ENCODE data around the gene MT4. TPM values are rescaled to one million over a fixed set of nuclear protein-coding genes. Genes with fewer than 3 reads are reported as not detected.
"Not testable (repeated sequence)": the region's sequence is repeated elsewhere in the genome, so short reads cannot be mapped to it uniquely, and the experiment has no call there.

MT4 gene
- polyA plus RNA-seq, 1 donor from 2014 or later, result not detected

DNA sequence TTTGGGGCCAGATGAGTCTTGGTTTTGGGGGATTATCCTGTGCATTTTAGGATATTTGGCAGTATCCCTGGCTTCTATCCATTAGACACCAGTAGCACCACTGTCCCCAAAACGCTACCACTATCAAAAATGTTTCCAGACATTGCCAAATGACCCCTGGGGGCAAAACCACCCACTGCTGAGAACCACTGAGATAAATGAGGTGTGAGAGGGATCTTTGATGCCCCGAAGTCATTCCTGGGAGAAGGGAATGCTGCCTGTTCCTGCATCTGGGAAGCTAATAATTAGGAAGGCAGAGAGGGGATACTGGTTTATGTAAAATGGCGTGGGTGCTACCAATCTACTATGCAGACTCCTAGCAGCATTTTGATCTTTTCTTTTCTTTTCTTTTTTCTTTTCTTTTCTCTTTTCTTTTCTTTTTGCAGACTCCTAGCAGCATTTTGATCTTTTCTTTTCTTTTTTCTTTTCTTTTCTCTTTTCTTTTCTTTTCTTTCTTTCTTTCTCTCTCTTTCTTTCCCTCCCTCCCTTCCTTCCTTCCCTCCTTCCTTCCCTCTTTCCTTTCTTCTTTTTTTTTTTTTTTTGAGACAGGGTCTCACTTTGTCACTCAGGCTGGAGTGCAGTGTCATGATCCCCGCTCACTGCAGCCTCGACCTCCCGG is 15.6 kb downstream of the MT4 start:
- Mint-ChIP-seq H3K27me3 (peaks cover 13% of the 10 kb centered on the region), H3K4me1 (peaks cover 0 to 2% (median 2%) of the 10 kb centered on the region in 3 donors), H3K4me3 (no peak overlapping the region), H3K27ac (no peak overlapping the region), H3K9me3 (peaks cover 0 to 1% (median 0%) of the 10 kb centered on the region in 3 donors), H3K36me3 (peaks cover 1% of the 10 kb centered on the region)

- H3K27me3 Mint-ChIP-seq, result peaks cover 24% of the 10 kb centered on the region
- H3K27ac Mint-ChIP-seq, result peak overlapping the region in 1 of 3 donors; percentile 59
- not testable (repeated sequence) for H3K4me1 Mint-ChIP-seq, H3K36me3 Mint-ChIP-seq, H3K9me3 Mint-ChIP-seq, H3K4me3 Mint-ChIP-seq
Observed at GRCh38 chr16:56582911-56583310, 18.0 kb downstream of the MT4 start.

GRCh38 chr16:56583351-56584168 is 18.7 kb downstream of the MT4 start:
- Mint-ChIP-seq H3K4me1 (no peaks in the 10 kb centered on the region), H3K27ac (no peak overlapping the region), H3K36me3 (peaks cover 1% of the 10 kb centered on the region), H3K4me3 (no peak overlapping the region), H3K9me3 (peaks cover 0 to 1% (median 0%) of the 10 kb centered on the region in 3 donors), H3K27me3 (peaks cover 28% of the 10 kb centered on the region)

GRCh38 chr16:56584276-56584675 is 19.4 kb downstream of the MT4 start:
- peaks cover 0 to 1% (median 0%) of the 10 kb centered on the region in 3 donors for H3K9me3 Mint-ChIP-seq
- H3K36me3 Mint-ChIP-seq, result peaks cover 1% of the 10 kb centered on the region
- H3K27ac Mint-ChIP-seq, result no peak overlapping the region
- H3K4me1 Mint-ChIP-seq, result peaks cover 0 to 4% (median 3%) of the 10 kb centered on the region in 3 donors
- H3K4me3 Mint-ChIP-seq, result no peak overlapping the region
- H3K27me3 Mint-ChIP-seq, result peaks cover 34% of the 10 kb centered on the region

GRCh38 chr16:56588781-56589140 is 23.9 kb downstream of the MT4 start:
- Mint-ChIP-seq H3K36me3 (peaks cover 2% of the 10 kb centered on the region), H3K4me3 (peak overlapping the region in 2 of 4 donors; percentile 75 to 83), H3K27me3 (peaks cover 42% of the 10 kb centered on the region), H3K27ac (no peak overlapping the region), H3K4me1 (peaks cover 0 to 4% (median 3%) of the 10 kb centered on the region in 3 donors), H3K9me3 (no peaks in the 10 kb centered on the region)

DNA sequence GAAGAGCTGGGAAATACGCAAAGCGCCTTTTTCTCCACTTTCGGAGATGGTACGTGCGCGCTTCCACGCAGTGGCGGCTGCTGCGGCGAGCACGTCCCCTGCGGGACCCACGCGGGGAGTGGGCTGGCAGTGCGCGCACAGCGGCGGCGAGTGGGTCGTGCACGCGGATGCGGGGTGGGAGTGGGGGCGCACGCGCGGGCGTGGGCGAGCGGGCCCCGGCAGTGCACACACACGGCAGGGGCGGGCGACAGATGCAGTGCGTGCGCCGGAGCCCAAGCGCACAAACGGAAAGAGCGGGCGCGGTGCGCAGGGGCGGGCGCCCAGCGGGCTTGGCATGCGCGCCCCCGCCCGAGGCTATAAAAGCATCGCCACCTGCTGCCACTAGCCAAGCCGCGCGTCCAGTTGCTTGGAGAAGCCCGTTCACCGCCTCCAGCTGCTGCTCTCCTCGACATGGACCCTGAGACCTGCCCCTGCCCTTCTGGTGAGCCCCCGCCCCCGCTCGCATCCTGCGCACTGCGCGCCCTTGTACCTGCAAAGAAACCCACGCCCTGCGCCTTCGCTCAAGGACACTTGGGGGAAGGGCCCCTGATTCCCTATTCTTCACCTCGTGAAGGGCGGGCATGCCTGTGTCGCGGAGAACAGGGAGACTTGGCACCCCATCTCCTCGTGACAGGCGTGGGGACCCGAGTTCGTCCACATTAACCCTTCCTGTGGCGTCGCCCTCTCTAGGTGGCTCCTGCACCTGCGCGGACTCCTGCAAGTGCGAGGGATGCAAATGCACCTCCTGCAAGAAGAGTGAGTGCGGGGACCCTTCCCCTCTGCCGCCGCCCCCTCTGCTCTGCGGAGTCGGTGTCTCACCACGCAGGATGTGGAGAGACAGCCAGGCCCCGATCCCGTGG is 24.5 kb downstream of the MT4 start, which contains the start of gene MT3:
TSS of gene MT3 (plus strand) at position 388 of the 899 bp plus-strand sequence. CDS start at position 451, 63 bp downstream.
- peaks cover 2% of the 10 kb centered on the region for H3K36me3 Mint-ChIP-seq
- peak within 1 kb of the TSS in 3 of 4 donors; percentile 49 to 83 (median 75) for H3K4me3 Mint-ChIP-seq
- H3K27ac Mint-ChIP-seq, result no peak within 1 kb of the TSS
- peaks cover 0 to 4% (median 3%) of the 10 kb centered on the region in 3 donors for H3K4me1 Mint-ChIP-seq
- peaks cover 0 to 3% (median 0%) of the 10 kb centered on the region in 3 donors for H3K9me3 Mint-ChIP-seq
- peaks cover 40% of the 10 kb centered on the region for H3K27me3 Mint-ChIP-seq

GRCh38 chr16:56591377-56592060 is 26.6 kb downstream of the MT4 start:
- Mint-ChIP-seq H3K9me3 (peaks cover 0 to 4% (median 0%) of the 10 kb centered on the region in 3 donors), H3K36me3 (peaks cover 2% of the 10 kb centered on the region), H3K27me3 (peaks cover 34% of the 10 kb centered on the region), H3K4me3 (peak overlapping the region in 1 of 4 donors; percentile 9), H3K27ac (no peak overlapping the region), H3K4me1 (peaks cover 0 to 4% (median 3%) of the 10 kb centered on the region in 3 donors)

DNA sequence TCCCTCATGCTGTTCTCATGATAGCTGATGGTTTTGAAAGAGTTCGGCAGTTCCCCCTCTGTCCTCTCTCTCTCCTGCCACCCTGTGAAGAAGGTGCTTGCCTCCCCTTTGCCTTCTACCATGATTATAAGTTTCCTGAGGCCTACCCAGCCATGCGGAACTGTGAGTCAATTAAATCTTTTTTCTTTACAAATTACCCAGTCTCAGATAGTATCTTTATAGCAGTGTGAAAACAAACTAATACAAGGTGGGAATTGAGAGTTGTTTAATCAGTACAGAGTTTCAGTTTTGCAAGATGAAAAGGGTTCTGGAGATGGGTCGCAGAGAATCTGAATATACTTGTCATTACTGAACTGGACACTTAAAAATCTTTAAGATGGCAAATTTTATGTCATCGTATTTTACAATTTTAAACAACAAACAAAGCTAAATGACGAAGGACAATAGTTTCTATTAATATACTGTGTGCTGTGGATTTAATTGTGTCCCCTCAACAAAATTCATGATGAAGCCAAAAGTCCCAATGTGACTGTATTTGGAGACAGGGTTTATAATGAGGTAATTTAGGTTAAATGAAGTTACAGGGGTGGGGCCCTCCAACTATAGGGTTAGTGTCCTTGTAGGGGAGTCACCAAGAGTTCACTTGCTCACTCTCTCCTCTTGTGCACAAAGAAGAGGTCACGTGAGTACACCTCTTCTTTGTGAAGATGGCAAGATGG is 28.9 kb downstream of the MT4 start:
- Mint-ChIP-seq H3K4me1 (peaks cover 0 to 3% (median 2%) of the 10 kb centered on the region in 3 donors), H3K4me3 (peak overlapping the region in 1 of 4 donors; percentile 75), H3K36me3 (peaks cover 4% of the 10 kb centered on the region), H3K27ac (no peak overlapping the region), H3K9me3 (peaks cover 0 to 4% (median 0%) of the 10 kb centered on the region in 3 donors), H3K27me3 (peaks cover 24% of the 10 kb centered on the region)

DNA sequence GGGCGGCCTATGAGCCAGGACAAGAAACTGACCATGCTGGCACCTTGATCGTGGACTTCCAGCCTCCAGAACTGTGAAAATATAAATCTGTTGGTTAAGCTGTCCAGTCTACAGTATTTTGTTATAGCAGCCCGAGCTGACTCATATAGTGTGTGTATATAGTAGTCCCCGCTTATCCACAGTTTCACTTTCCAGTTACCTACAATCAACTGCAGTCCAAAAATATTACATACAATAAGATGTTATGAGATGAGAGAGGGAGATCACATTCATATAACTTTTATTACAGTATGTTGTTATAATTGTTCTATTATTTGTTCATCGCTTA is 29.4 kb downstream of the MT4 start:
- Mint-ChIP-seq H3K36me3 (peaks cover 4% of the 10 kb centered on the region), H3K27ac (no peak overlapping the region), H3K4me3 (no peak overlapping the region), H3K27me3 (peaks cover 20% of the 10 kb centered on the region), H3K4me1 (no peaks in the 10 kb centered on the region), H3K9me3 (peaks cover 0 to 4% (median 0%) of the 10 kb centered on the region in 3 donors)

DNA sequence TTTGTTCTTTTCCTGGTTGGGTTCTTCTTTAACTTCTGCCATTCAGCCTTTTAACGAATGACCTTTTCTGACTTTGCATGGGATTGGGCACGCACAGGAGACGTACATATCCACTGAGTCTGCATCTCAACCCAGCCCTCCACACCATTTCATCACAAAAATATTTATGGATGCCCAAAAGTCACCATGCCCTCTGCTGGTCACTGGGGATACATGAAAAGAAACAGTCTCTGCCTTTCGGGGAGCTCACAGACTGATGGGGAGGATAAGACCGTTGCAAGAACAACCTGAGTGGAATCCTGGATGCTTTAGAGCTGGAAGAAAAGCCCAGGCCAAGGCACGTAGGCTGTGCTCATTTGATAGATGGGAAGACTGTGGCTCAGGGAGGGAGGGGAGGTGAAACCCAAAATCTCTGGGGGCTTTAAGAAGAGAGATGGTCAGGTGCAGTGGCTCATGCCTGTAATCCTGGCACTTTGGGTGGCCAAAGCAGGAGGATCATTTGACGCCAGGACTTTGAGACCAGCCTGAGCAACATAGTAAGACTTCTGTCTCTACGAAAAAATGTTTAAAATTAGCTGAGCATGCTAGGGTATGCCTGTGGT is 35.6 kb downstream of the MT4 start:
- Mint-ChIP-seq H3K36me3 (peaks cover 2% of the 10 kb centered on the region), H3K4me3 (no peak overlapping the region), H3K9me3 (no peaks in the 10 kb centered on the region), H3K27me3 (peaks cover 15% of the 10 kb centered on the region), H3K4me1 (peaks cover 0 to 4% (median 0%) of the 10 kb centered on the region in 3 donors), H3K27ac (no peak overlapping the region)

DNA sequence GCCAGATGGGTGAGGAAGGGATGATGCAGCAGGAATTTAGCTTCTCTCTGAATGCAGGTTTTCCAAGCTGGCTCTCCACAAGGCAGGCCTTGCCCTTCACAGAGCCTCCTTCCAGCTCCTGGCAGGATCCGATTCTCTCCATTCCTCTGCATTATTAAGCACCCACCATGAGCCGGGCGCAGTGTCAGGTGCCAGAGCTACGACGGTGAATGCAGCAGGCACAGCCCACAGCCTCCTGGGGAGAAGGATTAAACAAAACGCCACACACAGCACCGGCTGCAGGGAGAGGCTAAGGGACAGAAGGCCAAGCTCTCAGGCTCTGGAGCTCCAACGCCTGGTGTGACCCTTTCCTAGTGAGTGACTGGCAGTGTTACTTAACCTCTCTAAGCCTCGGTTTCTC is 36.5 kb downstream of the MT4 start:
- Mint-ChIP-seq H3K27me3 (peaks cover 15% of the 10 kb centered on the region), H3K4me1 (peaks cover 0 to 4% (median 0%) of the 10 kb centered on the region in 3 donors), H3K27ac (no peak overlapping the region), H3K36me3 (peaks cover 2% of the 10 kb centered on the region), H3K9me3 (no peaks in the 10 kb centered on the region), H3K4me3 (no peak overlapping the region)

DNA sequence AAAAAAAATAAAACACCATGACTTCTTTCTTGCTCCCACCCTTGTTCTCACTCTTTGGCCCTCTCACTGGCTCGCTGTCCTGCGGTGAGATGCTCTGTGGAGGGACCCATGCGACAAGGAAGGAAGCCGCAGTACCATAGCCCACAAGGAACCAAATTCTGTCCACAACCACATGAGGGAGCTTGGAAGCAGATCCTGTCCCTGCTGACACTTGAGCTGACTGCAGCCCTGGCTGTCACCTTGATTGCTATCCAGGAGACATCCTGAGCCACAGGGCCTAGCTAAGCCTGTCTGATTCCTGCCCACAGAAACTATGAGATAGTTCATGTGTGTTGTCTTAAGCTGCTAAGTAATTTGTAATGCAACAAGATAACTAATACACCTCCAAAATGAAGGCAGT is 38.7 kb downstream of the MT4 start:
- H3K27ac Mint-ChIP-seq, result no peak overlapping the region
- no peak overlapping the region for H3K4me3 Mint-ChIP-seq
- H3K9me3 Mint-ChIP-seq, result no peaks in the 10 kb centered on the region
- peaks cover 12% of the 10 kb centered on the region for H3K27me3 Mint-ChIP-seq
- H3K4me1 Mint-ChIP-seq, result peaks cover 0 to 10% (median 2%) of the 10 kb centered on the region in 3 donors
- H3K36me3 Mint-ChIP-seq, result no peaks in the 10 kb centered on the region

- Mint-ChIP-seq H3K36me3 (no peaks in the 10 kb centered on the region), H3K27ac (no peak overlapping the region), H3K4me3 (peak overlapping the region in 1 of 4 donors; percentile 10), H3K9me3 (no peaks in the 10 kb centered on the region), H3K4me1 (peaks cover 7 to 20% (median 9%) of the 10 kb centered on the region in 3 donors), H3K27me3 (peaks cover 12% of the 10 kb centered on the region)
Observed at GRCh38 chr16:56604966-56605365, 40.1 kb downstream of the MT4 start.
